LNCaP clone FGC (cell line): ENCODE measurements around the gene RUNX2.

Source experiments
- DNase-seq: peaks from one replicate; pipeline ENCODE4 v3.0.0-alpha.2; 2011; ENCODE audit warnings: low read depth
- H3K4me3 ChIP-seq: 2 replicates; pipeline ENCODE4 v1.5.1; 2011; ENCODE audit warnings: mild to moderate bottlenecking, low read depth, low read length, control low read depth
- TF ChIP-seq, protein P1 (sequence below): IDR thresholded peaks from 2 replicates; pipeline ENCODE4 v1.5.1; 2012; ENCODE audit warnings: mild to moderate bottlenecking; ENCODE audit not compliant: control insufficient read depth, insufficient read depth; ENCODE audit errors: extremely low read depth

RUNX2 gene

DNA sequence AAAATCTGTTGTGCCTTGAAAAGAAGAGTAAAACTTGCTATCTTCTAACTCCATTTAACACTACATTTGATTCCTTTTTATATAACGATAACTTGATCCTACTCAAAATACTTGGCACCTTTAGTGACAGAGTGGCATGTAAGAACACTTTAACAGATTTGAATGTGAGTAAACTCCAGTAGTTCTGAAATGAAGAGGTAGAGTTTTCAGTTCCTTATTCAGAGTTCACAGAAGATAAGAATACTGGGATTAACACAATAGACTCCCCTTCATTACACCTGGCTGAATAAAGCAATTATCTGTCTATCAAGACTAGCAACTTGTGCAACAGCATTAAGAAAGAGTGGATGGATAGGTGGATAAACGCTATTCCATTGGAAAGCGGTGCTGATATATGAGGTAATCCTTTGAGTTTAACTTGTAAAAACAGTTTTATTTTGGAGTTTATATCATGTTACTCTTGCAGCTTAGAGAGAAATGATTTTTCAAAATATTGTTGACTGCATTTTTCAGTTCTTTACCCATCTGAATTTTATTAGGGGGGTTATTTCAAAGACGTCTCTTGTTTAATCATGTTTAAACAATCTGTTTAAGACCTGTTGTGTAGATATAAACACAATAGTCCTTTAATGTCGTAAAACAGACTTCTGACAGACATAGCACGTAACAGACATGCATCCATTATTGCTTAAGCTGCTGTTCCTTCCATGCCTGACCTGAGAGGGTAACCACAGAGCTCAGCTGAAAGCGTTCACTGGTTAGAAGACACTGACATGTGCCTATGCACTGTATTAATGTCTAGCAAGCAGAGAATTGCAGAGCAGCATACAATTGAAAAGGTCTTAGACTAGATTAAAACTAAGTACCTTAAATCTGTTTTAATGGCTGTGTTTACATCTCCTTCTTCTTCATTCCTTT lies 152.0 kb downstream of the RUNX2 start:
- TF ChIP-seq, protein P1, sequence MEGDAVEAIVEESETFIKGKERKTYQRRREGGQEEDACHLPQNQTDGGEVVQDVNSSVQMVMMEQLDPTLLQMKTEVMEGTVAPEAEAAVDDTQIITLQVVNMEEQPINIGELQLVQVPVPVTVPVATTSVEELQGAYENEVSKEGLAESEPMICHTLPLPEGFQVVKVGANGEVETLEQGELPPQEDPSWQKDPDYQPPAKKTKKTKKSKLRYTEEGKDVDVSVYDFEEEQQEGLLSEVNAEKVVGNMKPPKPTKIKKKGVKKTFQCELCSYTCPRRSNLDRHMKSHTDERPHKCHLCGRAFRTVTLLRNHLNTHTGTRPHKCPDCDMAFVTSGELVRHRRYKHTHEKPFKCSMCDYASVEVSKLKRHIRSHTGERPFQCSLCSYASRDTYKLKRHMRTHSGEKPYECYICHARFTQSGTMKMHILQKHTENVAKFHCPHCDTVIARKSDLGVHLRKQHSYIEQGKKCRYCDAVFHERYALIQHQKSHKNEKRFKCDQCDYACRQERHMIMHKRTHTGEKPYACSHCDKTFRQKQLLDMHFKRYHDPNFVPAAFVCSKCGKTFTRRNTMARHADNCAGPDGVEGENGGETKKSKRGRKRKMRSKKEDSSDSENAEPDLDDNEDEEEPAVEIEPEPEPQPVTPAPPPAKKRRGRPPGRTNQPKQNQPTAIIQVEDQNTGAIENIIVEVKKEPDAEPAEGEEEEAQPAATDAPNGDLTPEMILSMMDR = no peak
- no peak overlapping the region for H3K4me3 ChIP-seq
- no peak for DNase-seq

DNA sequence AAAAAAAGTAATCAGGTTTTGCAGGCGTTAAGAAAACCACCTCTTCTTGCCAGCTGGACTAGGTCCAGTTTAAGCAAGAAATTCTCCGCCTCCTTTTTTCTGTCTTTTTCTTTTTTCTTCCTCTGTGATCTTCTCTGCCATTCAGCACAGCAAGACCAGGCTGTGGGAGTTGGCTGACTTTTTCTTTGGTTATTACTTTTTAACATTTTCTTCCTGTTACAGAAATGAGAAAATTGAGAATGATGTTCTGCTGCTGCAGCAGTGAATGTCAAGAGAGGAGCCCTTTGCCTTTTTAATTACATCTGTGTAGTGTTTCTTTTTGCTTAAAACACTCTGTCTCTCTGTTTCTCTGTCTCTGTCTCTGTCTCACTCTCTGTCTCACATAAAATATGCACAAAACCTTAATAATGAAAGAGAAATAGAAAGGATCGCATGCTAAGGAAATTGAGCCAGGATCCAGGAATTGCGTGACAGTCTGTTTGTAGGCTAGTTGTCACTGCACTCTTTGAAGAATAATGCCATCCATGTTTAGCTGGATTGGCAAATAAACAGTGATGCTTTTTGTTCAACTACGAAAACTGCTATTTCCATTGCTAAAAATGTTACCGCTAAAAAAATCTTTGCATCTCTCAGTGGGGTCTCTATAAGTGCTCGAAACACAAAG lies 152.8 kb downstream of the RUNX2 start:
- no peak for DNase-seq
- TF ChIP-seq, protein P1 = no peak
- no peak overlapping the region for H3K4me3 ChIP-seq

DNA sequence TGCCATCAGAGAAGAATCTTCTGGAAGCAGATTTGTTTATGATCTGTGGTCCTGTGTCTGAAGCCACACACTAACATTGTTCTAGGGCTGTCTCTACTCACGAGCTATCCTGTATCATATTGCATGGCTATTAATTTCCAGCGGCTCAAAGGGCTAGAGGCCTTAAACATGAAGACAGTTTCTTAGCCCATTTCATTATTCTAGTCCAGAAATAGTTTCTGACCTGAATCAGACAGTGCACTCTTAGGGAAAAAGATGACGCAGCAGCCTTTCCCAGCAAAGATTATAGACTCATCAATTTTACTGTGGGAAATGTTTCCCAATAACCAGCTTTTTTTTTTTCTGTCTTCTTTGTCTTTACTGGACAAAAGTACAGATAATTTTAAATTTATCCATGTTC lies 154.9 kb downstream of the RUNX2 start:
- no peak overlapping the region for H3K4me3 ChIP-seq
- TF ChIP-seq, protein P1 = no peak
- DNase-seq = no peak

DNA sequence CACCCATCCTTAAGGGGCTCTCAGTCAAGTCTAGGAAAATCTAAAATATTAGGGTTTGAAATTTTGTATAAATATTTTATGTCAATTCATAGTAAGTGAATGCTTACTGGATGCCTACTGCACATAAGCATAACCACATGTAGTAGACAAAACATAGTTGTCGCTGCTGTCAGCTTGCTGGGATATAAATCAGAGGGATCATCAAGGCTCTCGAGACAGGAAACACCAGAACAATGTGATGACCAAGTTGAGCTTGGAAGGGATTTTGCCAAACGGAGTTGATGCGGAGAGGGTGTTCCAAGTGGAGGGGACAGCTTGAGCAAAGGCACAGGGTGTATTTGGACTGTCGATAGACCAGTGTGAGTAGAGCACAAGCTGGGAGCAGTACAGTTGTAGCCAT lies 155.4 kb downstream of the RUNX2 start:
- TF ChIP-seq, protein P1 = no peak
- no peak for DNase-seq

DNA sequence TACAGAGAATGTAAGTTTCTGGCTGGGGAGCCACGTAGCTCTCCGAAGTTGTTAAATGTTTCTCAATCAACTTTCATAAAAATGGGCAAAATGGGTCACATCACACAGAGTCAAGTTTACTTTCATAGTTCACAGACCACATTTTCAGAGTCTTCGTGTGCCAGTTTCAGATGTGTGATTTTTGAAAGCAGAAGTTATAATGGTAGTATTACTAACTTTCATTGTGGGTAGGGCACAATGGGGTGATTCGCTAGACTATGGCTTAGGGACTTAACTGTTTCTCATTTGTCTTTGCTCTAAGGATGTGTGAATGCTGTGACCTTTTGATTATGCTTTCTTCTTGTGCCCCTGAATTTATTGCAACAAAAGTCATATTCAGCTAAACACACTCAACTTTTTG lies 158.6 kb downstream of the RUNX2 start:
- TF ChIP-seq, protein P1 = no peak
- no peak overlapping the region for H3K4me3 ChIP-seq
- no peak for DNase-seq

More for the DNA sequence above, 155.4 kb downstream of the RUNX2 start:
- H3K4me3 ChIP-seq = no peak overlapping the region

DNA sequence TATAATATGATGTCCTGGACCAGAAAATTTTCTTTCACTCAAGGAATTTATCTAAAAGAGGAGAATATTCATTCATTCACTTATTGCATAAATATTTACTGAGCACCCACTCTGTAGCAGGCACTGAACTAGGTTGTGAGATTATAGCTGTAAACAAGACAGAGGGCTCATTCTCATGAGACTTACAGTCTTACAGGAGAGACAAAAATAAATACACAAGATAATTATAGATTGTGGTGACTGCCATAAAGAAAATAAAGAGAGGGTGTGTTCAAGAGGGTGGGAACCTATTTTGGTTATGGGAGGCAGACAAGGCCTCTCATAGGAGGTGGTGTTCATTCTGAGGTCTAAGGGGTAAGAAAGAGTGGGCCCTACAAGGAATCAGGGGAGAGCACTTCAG lies 159.5 kb downstream of the RUNX2 start:
- no peak overlapping the region for H3K4me3 ChIP-seq

More for the DNA sequence above, 159.5 kb downstream of the RUNX2 start:
- TF ChIP-seq, protein P1 = no peak
- no peak for DNase-seq
